ENCODE data around the gene TRIP12.

The TRIP12 gene

GRCh38 chr2:229821316-229821715 is 100.5 kb downstream of the TRIP12 start:
- DNase-seq (ENCODE audit: low read depth in 1 of 2, low spot score in 1 of 2), result no peak
- no peaks in the 10 kb centered on the region for H3K27me3 ChIP-seq (ENCODE audit: insufficient read depth, poor library complexity, severe bottlenecking)
- no peak overlapping the region for H3K27ac ChIP-seq (replicated peaks)
- TF ChIP-seq SPI1 (IDR thresholded peaks at IDR 0.05; ENCODE audit: borderline replicate concordance, low read depth) (no peak), GABPA (IDR thresholded peaks at IDR 0.05; ENCODE audit: low read depth) (no peak)
- H3K4me3 ChIP-seq (replicated peaks; ENCODE audit: insufficient read depth, low read length), result no peak overlapping the region

GRCh38 chr2:229818230-229818629 is 103.6 kb downstream of the TRIP12 start:
- TF ChIP-seq GABPA (IDR thresholded peaks at IDR 0.05; ENCODE audit: low read depth), result no peak
- no peak for TF ChIP-seq SPI1 (IDR thresholded peaks at IDR 0.05; ENCODE audit: borderline replicate concordance, low read depth)
- no peak for TF ChIP-seq CTCF (IDR thresholded peaks at IDR 0.05; ENCODE audit: insufficient read depth, low read length)
- no peak for TF ChIP-seq POLR2AphosphoS5 (IDR thresholded peaks at IDR 0.05; ENCODE audit: low read depth)
- TF ChIP-seq REST (IDR thresholded peaks at IDR 0.05; ENCODE audit: insufficient replicate concordance, low read depth), result no peak

GRCh38 chr2:229815858-229816257 is 106.0 kb downstream of the TRIP12 start:
- H3K27ac ChIP-seq (replicated peaks), result no peak overlapping the region
- no peak for DNase-seq (ENCODE audit: low read depth in 1 of 2, low spot score in 1 of 2)
- TF ChIP-seq GABPA (IDR thresholded peaks at IDR 0.05; ENCODE audit: low read depth) (no peak), POLR2AphosphoS5 (IDR thresholded peaks at IDR 0.05; ENCODE audit: low read depth) (no peak), CTCF (IDR thresholded peaks at IDR 0.05; ENCODE audit: insufficient read depth, low read length) (no peak), REST (IDR thresholded peaks at IDR 0.05; ENCODE audit: insufficient replicate concordance, low read depth) (no peak), SPI1 (IDR thresholded peaks at IDR 0.05; ENCODE audit: borderline replicate concordance, low read depth) (no peak)

More at GRCh38 chr2:229818230-229818629, 103.6 kb downstream of the TRIP12 start:
- H3K27ac ChIP-seq (replicated peaks), result no peak overlapping the region
- H3K4me3 ChIP-seq (replicated peaks; ENCODE audit: insufficient read depth, low read length), result no peak overlapping the region
- no peaks in the 10 kb centered on the region for H3K27me3 ChIP-seq (ENCODE audit: insufficient read depth, poor library complexity, severe bottlenecking)
- no peak for DNase-seq (ENCODE audit: low read depth in 1 of 2, low spot score in 1 of 2)

GRCh38 chr2:229815342-229815741 is 106.5 kb downstream of the TRIP12 start:
- DNase-seq (ENCODE audit: low read depth in 1 of 2, low spot score in 1 of 2), result no peak
- no peak overlapping the region for H3K4me3 ChIP-seq (replicated peaks; ENCODE audit: insufficient read depth, low read length)
- H3K27ac ChIP-seq (replicated peaks), result no peak overlapping the region
- TF ChIP-seq CTCF (IDR thresholded peaks at IDR 0.05; ENCODE audit: insufficient read depth, low read length) (no peak), POLR2AphosphoS5 (IDR thresholded peaks at IDR 0.05; ENCODE audit: low read depth) (no peak), REST (IDR thresholded peaks at IDR 0.05; ENCODE audit: insufficient replicate concordance, low read depth) (no peak), SPI1 (IDR thresholded peaks at IDR 0.05; ENCODE audit: borderline replicate concordance, low read depth) (no peak), GABPA (IDR thresholded peaks at IDR 0.05; ENCODE audit: low read depth) (no peak)
- no peaks in the 10 kb centered on the region for H3K27me3 ChIP-seq (ENCODE audit: insufficient read depth, poor library complexity, severe bottlenecking)

More at GRCh38 chr2:229815858-229816257, 106.0 kb downstream of the TRIP12 start:
- Histone ChIP-seq H3K27me3 (ENCODE audit: insufficient read depth, poor library complexity, severe bottlenecking) (no peaks in the 10 kb centered on the region), H3K4me3 (replicated peaks; ENCODE audit: insufficient read depth, low read length) (no peak overlapping the region)
